ENCODE data around the gene MAPK1IP1L. TPM values are rescaled to one million over a fixed set of nuclear protein-coding genes. Genes with fewer than 3 reads are reported as not detected.

MAPK1IP1L gene
- total and polyA plus RNA-seq, 2 experiments from 2014 or later, result 69.9 to 86.2 TPM

- no peaks in the 10 kb centered on the region for H3K27me3 ChIP-seq
- TF ChIP-seq CTCF (IDR thresholded peaks at IDR 0.05; ENCODE audit: poor library complexity) (no peak), EZH2phosphoT487 (IDR thresholded peaks at IDR 0.05; ENCODE audit: low read depth, severe bottlenecking, unreplicated experiment) (no peak), EZH2 (IDR thresholded peaks at IDR 0.05; ENCODE audit: borderline replicate concordance) (no peak)
- no peak overlapping the region for H3K27ac ChIP-seq
Observed at GRCh38 chr14:55045087-55045486, 6.4 kb upstream of the MAPK1IP1L start.

GRCh38 chr14:55047301-55048053 lies 4.0 kb upstream of the MAPK1IP1L start:
- H3K9me3 ChIP-seq (ENCODE audit: low read depth), result no peaks in the 10 kb centered on the region
- peaks cover 4% of the 10 kb centered on the region for H3K4me1 ChIP-seq (ENCODE audit: insufficient read depth)
- 90% methylated on average over 5 of the region's 5 CpGs for WGBS (ENCODE audit: low lambda C conversion rate, missing lambda C conversion rate)
- no peak overlapping the region for H3K4me3 ChIP-seq
- DNase-seq (ENCODE audit: low spot score), result no peak
- no peaks in the 10 kb centered on the region for H3K27me3 ChIP-seq
- no peaks in the 10 kb centered on the region for H3K9me2 ChIP-seq (replicated peaks; ENCODE audit: insufficient read depth)
- H3K27ac ChIP-seq, result no peak overlapping the region
- H3K36me3 ChIP-seq (replicated peaks; ENCODE audit: insufficient read depth, low read depth), result no peaks in the 10 kb centered on the region
- H3K79me2 ChIP-seq, result peaks cover 4% of the 10 kb centered on the region
- H4K20me1 ChIP-seq (ENCODE audit: insufficient read depth, poor library complexity, severe bottlenecking), result no peaks in the 10 kb centered on the region
- TF ChIP-seq EZH2phosphoT487 (IDR thresholded peaks at IDR 0.05; ENCODE audit: low read depth, severe bottlenecking, unreplicated experiment), result no peak
- TF ChIP-seq CTCF (IDR thresholded peaks at IDR 0.05; ENCODE audit: poor library complexity), result no peak
- TF ChIP-seq EZH2 (IDR thresholded peaks at IDR 0.05; ENCODE audit: borderline replicate concordance), result no peak
- H3K4me2 ChIP-seq, result no peak overlapping the region
- no peak overlapping the region for H2AFZ ChIP-seq

More at GRCh38 chr14:55045087-55045486, 6.4 kb upstream of the MAPK1IP1L start:
- Histone ChIP-seq H3K4me3 (no peak overlapping the region), H3K79me2 (peaks cover 8% of the 10 kb centered on the region), H3K9me3 (ENCODE audit: low read depth) (no peaks in the 10 kb centered on the region), H3K9me2 (replicated peaks; ENCODE audit: insufficient read depth) (no peaks in the 10 kb centered on the region), H3K36me3 (replicated peaks; ENCODE audit: insufficient read depth, low read depth) (no peaks in the 10 kb centered on the region), H2AFZ (no peak overlapping the region), H4K20me1 (ENCODE audit: insufficient read depth, poor library complexity, severe bottlenecking) (no peaks in the 10 kb centered on the region), H3K4me2 (no peak overlapping the region), H3K4me1 (ENCODE audit: insufficient read depth) (no peaks in the 10 kb centered on the region)
- DNase-seq (ENCODE audit: low spot score), result no peak

GRCh38 chr14:55048900-55049436 lies 2.5 kb upstream of the MAPK1IP1L start:
- Histone ChIP-seq H3K27ac (no peak overlapping the region), H3K4me2 (no peak overlapping the region), H3K79me2 (peaks cover 19% of the 10 kb centered on the region), H3K9me3 (ENCODE audit: low read depth) (no peaks in the 10 kb centered on the region), H3K4me1 (ENCODE audit: insufficient read depth) (peaks cover 12% of the 10 kb centered on the region), H3K9me2 (replicated peaks; ENCODE audit: insufficient read depth) (no peaks in the 10 kb centered on the region), H3K4me3 (no peak overlapping the region), H2AFZ (no peak overlapping the region), H3K27me3 (no peaks in the 10 kb centered on the region), H4K20me1 (ENCODE audit: insufficient read depth, poor library complexity, severe bottlenecking) (peaks cover 7% of the 10 kb centered on the region), H3K36me3 (replicated peaks; ENCODE audit: insufficient read depth, low read depth) (no peaks in the 10 kb centered on the region)
- TF ChIP-seq EZH2phosphoT487 (IDR thresholded peaks at IDR 0.05; ENCODE audit: low read depth, severe bottlenecking, unreplicated experiment), result no peak
- TF ChIP-seq CTCF (IDR thresholded peaks at IDR 0.05; ENCODE audit: poor library complexity), result no peak
- TF ChIP-seq EZH2 (IDR thresholded peaks at IDR 0.05; ENCODE audit: borderline replicate concordance), result no peak
- no peak for DNase-seq (ENCODE audit: low spot score)
- WGBS (ENCODE audit: low lambda C conversion rate, missing lambda C conversion rate), result 74% methylated on average over 2 of the region's 2 CpGs
